OCI-LY3 (cell line): Measurements from ENCODE around the gene CBL.

Source experiments
- H2AFZ ChIP-seq: fragments of 200-600, 300-600 bp; shearing (Covaris generic); 2 replicates; pipeline ENCODE4 v1.6.0; 2014; ENCODE audit warnings: antibody characterized with exemption, low read depth, low read length
- H3K27ac ChIP-seq: fragments of 200-600, 300-600 bp; sonication (generic); 2 replicates; pipeline ENCODE4 v1.5.1; 2014; ENCODE audit warnings: mild to moderate bottlenecking, low read length, moderate library complexity, mixed read lengths
- H3K27me3 ChIP-seq: fragments of 200-600, 300-600 bp; sonication (generic); 2 replicates; pipeline ENCODE4 v1.6.1; 2014; ENCODE audit warnings: low read depth, low read length, mixed read lengths
- H3K36me3 ChIP-seq: fragments of 200-600, 300-600 bp; sonication (generic); replicated peaks from 2 replicates; pipeline ENCODE3; 2014; ENCODE audit warnings: low read depth, low read length, mixed read lengths
- H3K4me1 ChIP-seq: fragments of 300-600, 200-600 bp; sonication (generic); 2 replicates; pipeline ENCODE4 v1.6.1; 2014; ENCODE audit warnings: low read length, mixed read lengths
- H3K4me2 ChIP-seq: fragments of 200-600, 300-600 bp; sonication (generic); 2 replicates; pipeline ENCODE4 v1.6.1; 2014; ENCODE audit warnings: low read length, mixed read lengths
- H3K4me3 ChIP-seq: fragments of 300-600, 200-600 bp; sonication (generic); 2 replicates; pipeline ENCODE4 v1.5.1; 2014; ENCODE audit warnings: antibody characterized with exemption, mild to moderate bottlenecking, low read length, moderate library complexity
- H3K79me2 ChIP-seq: fragments of 300-600, 200-600 bp; shearing (Covaris generic); 2 replicates; pipeline ENCODE4 v1.6.1; 2014; ENCODE audit warnings: mild to moderate bottlenecking, low read length, mixed read lengths
- H3K9ac ChIP-seq: fragments of 300-600, 200-600 bp; shearing (Covaris generic); 2 replicates; pipeline ENCODE4 v1.6.0; 2014; ENCODE audit warnings: mild to moderate bottlenecking, low read length, moderate library complexity
- H3K9me3 ChIP-seq: fragments of 200-600, 300-600 bp; shearing (Covaris generic); 2 replicates; pipeline ENCODE4 v1.6.1; 2014; ENCODE audit warnings: low read length, mixed read lengths; ENCODE audit not compliant: insufficient read depth
- H4K20me1 ChIP-seq: fragments of 200-600, 300-600 bp; sonication (generic); 2 replicates; pipeline ENCODE4 v1.6.1; 2016; ENCODE audit warnings: low read length, mixed read lengths; ENCODE audit not compliant: insufficient read depth
- CTCF ChIP-seq: fragments of 200-600, 300-600 bp; sonication (generic); IDR thresholded peaks from 2 replicates; pipeline ENCODE4 v1.5.1; 2014; ENCODE audit warnings: antibody characterized with exemption, low read length, low read depth
- EZH2phosphoT487 ChIP-seq: fragments of 200-600 bp; shearing (Covaris generic); IDR thresholded peaks from 2 replicates; pipeline ENCODE4 v1.6.1; 2018; ENCODE audit warnings: antibody characterized with exemption, mixed run types, low read depth

The CBL gene

DNA sequence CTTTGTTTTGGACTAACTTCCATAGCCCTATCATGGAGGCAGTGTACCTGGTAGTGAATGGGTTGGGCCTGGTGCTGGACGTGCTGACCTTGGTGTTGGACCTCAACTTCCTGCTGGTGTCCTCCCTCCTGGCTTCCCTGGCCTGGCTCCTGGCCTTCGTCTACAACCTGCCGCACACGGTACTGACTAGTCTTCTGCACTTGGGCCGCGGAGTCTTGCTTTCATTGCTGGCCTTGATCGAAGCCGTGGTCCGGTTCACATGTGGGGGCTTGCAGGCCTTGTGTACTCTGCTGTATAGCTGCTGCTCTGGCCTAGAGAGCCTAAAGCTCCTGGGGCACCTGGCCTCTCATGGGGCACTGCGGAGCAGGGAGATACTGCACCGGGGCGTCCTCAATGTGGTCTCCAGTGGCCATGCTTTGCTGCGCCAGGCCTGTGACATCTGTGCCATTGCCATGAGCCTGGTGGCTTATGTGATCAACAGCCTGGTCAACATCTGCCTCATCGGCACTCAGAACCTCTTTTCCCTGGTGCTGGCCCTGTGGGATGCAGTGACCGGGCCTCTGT, 129.0 kb downstream of the CBL start:
- H3K4me2 ChIP-seq: peak overlapping the region; percentile 99
- H3K79me2 ChIP-seq: peaks cover 28% of the 10 kb centered on the region
- no peaks in the 10 kb centered on the region; the same call in 1 of the 2 replicates for H4K20me1 ChIP-seq
- H3K4me3 ChIP-seq: peak overlapping the region; percentile 89
- H3K9me3 ChIP-seq: no peaks in the 10 kb centered on the region
- H3K36me3 ChIP-seq: peaks cover 9% of the 10 kb centered on the region
- H3K4me1 ChIP-seq: peaks cover 18% of the 10 kb centered on the region
- H2AFZ ChIP-seq: no peak overlapping the region
- H3K27me3 ChIP-seq: no peaks in the 10 kb centered on the region
- H3K27ac ChIP-seq: peak overlapping the region; percentile 58
- peak overlapping the region; percentile 85 for H3K9ac ChIP-seq
- TF ChIP-seq EZH2phosphoT487: no peak
- TF ChIP-seq CTCF: no peak

- peaks cover 18% of the 10 kb centered on the region for H3K4me1 ChIP-seq
- H2AFZ ChIP-seq: no peak overlapping the region
- no peak overlapping the region for H3K27ac ChIP-seq
- H3K4me2 ChIP-seq: peak overlapping the region; percentile 99
- peaks cover 28% of the 10 kb centered on the region for H3K79me2 ChIP-seq
- no peaks in the 10 kb centered on the region; the same call in 1 of the 2 replicates for H4K20me1 ChIP-seq
- no peak for TF ChIP-seq EZH2phosphoT487
- TF ChIP-seq CTCF: no peak
- H3K9me3 ChIP-seq: no peaks in the 10 kb centered on the region
- no peak overlapping the region for H3K9ac ChIP-seq
- no peaks in the 10 kb centered on the region for H3K27me3 ChIP-seq
- H3K36me3 ChIP-seq: peaks cover 9% of the 10 kb centered on the region
- H3K4me3 ChIP-seq: peak overlapping the region; percentile 89
Observed at GRCh38 chr11:119335655-119336543, 129.8 kb downstream of the CBL start.

DNA sequence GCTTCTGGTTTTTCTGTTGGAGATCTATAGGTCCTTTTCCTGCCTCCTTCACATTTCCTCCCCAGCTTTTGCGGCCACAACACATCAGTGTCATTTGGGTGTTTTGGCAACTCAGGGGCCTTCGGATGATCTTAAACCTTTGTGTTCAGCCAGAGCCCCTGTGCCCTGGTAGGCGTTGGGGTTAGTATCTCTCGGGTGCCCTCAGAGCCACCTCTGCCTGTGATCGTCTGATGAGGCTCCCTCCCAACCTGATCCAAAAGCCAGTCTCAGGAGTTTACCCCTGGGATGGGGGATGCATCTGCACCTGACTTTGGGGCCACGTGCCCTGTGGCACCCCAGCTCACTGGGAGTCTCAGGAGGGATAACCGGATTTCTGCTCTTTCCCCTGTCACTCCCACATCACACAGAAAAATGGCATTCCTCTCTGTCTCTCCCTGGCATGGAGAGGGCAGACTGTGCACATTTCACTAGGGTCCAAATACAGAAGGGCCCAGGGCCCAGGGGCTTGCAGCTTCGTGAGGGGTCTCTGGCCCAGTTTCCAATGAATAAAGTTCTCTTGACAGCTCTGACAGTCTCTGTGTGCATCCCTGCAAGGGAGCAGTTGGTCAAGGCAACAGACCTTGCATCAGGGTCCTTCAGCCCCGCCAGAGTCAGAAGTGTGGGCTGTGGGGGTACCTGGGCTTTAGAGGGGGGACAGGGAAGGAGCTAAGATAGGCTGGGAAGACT, 130.8 kb downstream of the CBL start:
- no peak for TF ChIP-seq CTCF
- TF ChIP-seq EZH2phosphoT487: no peak
- no peak overlapping the region for H3K4me3 ChIP-seq
- H3K9me3 ChIP-seq: no peaks in the 10 kb centered on the region
- no peaks in the 10 kb centered on the region for H3K27me3 ChIP-seq
- no peaks in the 10 kb centered on the region; the same call in 1 of the 2 replicates for H4K20me1 ChIP-seq
- no peak overlapping the region for H3K9ac ChIP-seq
- peaks cover 9% of the 10 kb centered on the region for H3K36me3 ChIP-seq
- peaks cover 18% of the 10 kb centered on the region for H3K4me1 ChIP-seq
- H3K79me2 ChIP-seq: peaks cover 28% of the 10 kb centered on the region
- H2AFZ ChIP-seq: no peak overlapping the region
- H3K4me2 ChIP-seq: no peak overlapping the region
- H3K27ac ChIP-seq: no peak overlapping the region
